Activated CD8-positive, alpha-beta T cell treated with anti-CD3 and anti-CD28 coated beads for 36 hours (primary cell): Measurements from ENCODE around the gene AMIGO2. TPM values are rescaled to one million over a fixed set of nuclear protein-coding genes. Genes with fewer than 3 reads are reported as not detected.
A peak's percentile ranks its signal among the peaks of the same experiment; 100 is the strongest.

Experiments used
- ATAC-seq: fragments of 200-7000 bp; cut with Tn5 transposase; one replicate; pipeline ENCODE4 v1.10.0; 2021; ENCODE audit warnings: mild to moderate bottlenecking, moderate library complexity
- CTCF ChIA-PET: fragments of 350-600 bp; sonication (Branson Sonifier 250); formaldehyde crosslinking; loops from one replicate; lab custom pipeline; 2021; ENCODE audit warnings: antibody characterized with exemption; lab: Charles Lee
- POLR2A ChIA-PET: fragments of 350-600 bp; sonication (Branson Sonifier 250); formaldehyde crosslinking; loops from one replicate; lab custom pipeline; 2021; ENCODE audit warnings: antibody characterized with exemption; lab: Charles Lee
- DNase-seq: peaks from one replicate; pipeline ENCODE4 v3.0.0-alpha.2; 2020
- H3K27ac Mint-ChIP-seq: one replicate; pipeline ENCODE4 v1.8.0; 2021; ENCODE audit warnings: mild to moderate bottlenecking, mixed read lengths
- H3K27me3 Mint-ChIP-seq: one replicate; pipeline ENCODE4 v1.8.0; 2021; ENCODE audit warnings: mixed read lengths
- H3K36me3 Mint-ChIP-seq: one replicate; pipeline ENCODE4 v1.8.0; 2021; ENCODE audit warnings: low read depth, mixed read lengths
- H3K4me1 Mint-ChIP-seq: one replicate; pipeline ENCODE4 v1.8.0; 2021; ENCODE audit warnings: low read depth, mixed read lengths
- H3K4me3 Mint-ChIP-seq: one replicate; pipeline ENCODE4 v1.8.0; 2021; ENCODE audit warnings: mild to moderate bottlenecking, moderate library complexity, mixed read lengths
- H3K9me3 Mint-ChIP-seq: one replicate; pipeline ENCODE4 v1.8.0; 2021; ENCODE audit warnings: mixed read lengths
- intact Hi-C: fragments of 100-400 bp; cut with micrococcal nuclease; formaldehyde crosslinking; loops from one replicate; pipeline ENCODE4 v1.10.0; 2022
- total RNA-seq, 2 experiments: library from RNA; stranded (reverse); gene quantifications; one replicate each; pipeline ENCODE4 v1.2.3, GENCODE V29; 2021
- TF ChIP-seq, protein P1 (sequence below): fragments of 200-600 bp; IDR thresholded peaks from one replicate; pipeline ENCODE4 v1.8.0; 2022; ENCODE audit warnings: antibody characterized with exemption, mild to moderate bottlenecking

AMIGO2 gene
- total RNA-seq, 2 experiments from 2014 or later: 12.1 to 12.5 TPM

- Mint-ChIP-seq H3K4me3 (no peak overlapping the region), H3K27me3 (no peaks in the 10 kb centered on the region), H3K9me3 (no peaks in the 10 kb centered on the region), H3K4me1 (peaks cover 38% of the 10 kb centered on the region), H3K27ac (no peak overlapping the region), H3K36me3 (no peaks in the 10 kb centered on the region)
- no peak for ATAC-seq
- DNase-seq: no peak
- ChIA-PET POLR2A (interaction anchor here (1.1 kb wide), 1 partner anchor 181 kb away, joined by 3 read pairs; no protein-coding TSS in a partner anchor), CTCF (interaction anchor here (1.0 to 4.0 kb wide), 7 partner anchors 36 to 623 kb away, joined by 3 to 60 read pairs (median 14); partner anchors contain the start of genes AMIGO2 and PCED1B)
- TF ChIP-seq, protein P1, sequence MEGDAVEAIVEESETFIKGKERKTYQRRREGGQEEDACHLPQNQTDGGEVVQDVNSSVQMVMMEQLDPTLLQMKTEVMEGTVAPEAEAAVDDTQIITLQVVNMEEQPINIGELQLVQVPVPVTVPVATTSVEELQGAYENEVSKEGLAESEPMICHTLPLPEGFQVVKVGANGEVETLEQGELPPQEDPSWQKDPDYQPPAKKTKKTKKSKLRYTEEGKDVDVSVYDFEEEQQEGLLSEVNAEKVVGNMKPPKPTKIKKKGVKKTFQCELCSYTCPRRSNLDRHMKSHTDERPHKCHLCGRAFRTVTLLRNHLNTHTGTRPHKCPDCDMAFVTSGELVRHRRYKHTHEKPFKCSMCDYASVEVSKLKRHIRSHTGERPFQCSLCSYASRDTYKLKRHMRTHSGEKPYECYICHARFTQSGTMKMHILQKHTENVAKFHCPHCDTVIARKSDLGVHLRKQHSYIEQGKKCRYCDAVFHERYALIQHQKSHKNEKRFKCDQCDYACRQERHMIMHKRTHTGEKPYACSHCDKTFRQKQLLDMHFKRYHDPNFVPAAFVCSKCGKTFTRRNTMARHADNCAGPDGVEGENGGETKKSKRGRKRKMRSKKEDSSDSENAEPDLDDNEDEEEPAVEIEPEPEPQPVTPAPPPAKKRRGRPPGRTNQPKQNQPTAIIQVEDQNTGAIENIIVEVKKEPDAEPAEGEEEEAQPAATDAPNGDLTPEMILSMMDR: no peak
- intact Hi-C loops: loop anchor here (5.0 to 10.0 kb wide), 6 partner anchors 33 to 653 kb away; no protein-coding TSS in a partner anchor
Measured at GRCh38 chr12:47034661-47035060, 45.1 kb downstream of the AMIGO2 start.

DNA sequence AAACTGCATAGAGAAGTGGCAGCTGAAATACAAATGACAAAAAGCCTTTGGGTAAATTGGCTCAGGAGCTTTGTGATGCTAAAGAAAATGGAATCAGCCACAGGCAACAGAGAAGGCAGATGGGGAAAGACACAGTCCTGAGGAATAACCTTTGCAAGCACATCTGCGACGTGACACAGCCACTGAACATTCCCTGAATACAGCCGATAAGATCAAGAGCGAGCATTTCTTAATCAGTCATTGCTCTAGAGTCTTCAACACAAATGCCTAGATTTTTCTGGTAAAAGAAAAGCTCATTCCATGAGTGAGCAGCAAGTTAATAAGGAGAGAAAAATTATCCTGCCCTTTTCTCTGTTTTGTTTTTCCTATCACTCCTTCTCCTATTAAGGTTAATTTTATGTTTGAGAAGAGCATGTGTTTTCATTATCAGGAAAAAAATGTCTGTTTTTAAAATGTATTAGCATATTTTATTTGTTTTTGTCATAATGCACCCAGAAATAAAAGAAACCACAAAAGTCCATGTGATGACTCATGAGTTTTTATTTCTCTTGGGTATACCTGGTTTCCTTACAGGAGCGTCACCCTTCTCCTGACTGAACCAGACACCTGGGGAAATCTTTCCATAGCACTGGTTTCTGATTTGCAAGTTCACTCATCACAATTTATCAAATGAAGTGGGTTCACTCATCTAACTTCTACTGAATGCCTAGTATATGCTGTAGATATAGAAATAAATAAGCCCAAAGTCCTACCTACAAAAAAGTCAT lies 45.8 kb downstream of the AMIGO2 start:
- POLR2A ChIA-PET: interaction anchor here (1.1 kb wide), 1 partner anchor 182 kb away, joined by 3 read pairs; no protein-coding TSS in a partner anchor
- ATAC-seq: no peak

DNA sequence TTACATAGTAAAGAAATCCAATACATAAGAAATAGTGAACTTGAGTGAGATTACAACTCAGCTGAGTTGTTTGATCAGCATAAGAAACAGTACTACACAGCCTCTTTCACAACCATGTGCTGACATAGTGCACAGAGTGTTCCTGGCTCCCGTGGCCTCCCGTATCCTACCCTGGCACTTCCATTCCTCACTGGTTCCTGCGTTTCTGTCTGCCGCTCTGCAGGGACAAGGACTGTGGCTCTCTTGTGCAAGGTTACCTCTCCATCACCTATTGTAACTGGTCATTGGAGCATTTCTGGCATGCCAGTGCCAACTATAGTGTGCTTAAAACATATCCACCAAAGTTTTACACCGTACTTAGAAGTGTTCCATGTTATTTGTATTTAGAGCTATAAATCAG lies 46.7 kb downstream of the AMIGO2 start:
- intact Hi-C loops: loop anchor here (5.0 to 10.0 kb wide), 6 partner anchors 34 to 654 kb away; no protein-coding TSS in a partner anchor
- Mint-ChIP-seq H3K27ac (peak overlapping the region; percentile 62), H3K36me3 (no peaks in the 10 kb centered on the region)

More for the DNA sequence above, 45.8 kb downstream of the AMIGO2 start:
- H3K36me3 Mint-ChIP-seq: no peaks in the 10 kb centered on the region
- H3K27ac Mint-ChIP-seq: no peak overlapping the region
- no peak for DNase-seq
- TF ChIP-seq, protein P1: no peak
- H3K27me3 Mint-ChIP-seq: no peaks in the 10 kb centered on the region
- no peaks in the 10 kb centered on the region for H3K9me3 Mint-ChIP-seq
- H3K4me3 Mint-ChIP-seq: no peak overlapping the region
- CTCF ChIA-PET: interaction anchor here (0.9 to 4.0 kb wide), 20 partner anchors 10 to 652 kb away, joined by 3 to 60 read pairs (median 9); partner anchors contain the start of genes AMIGO2 and PCED1B
- peaks cover 42% of the 10 kb centered on the region for H3K4me1 Mint-ChIP-seq
- intact Hi-C loops: loop anchor here (5.0 to 10.0 kb wide), 6 partner anchors 33 to 653 kb away; no protein-coding TSS in a partner anchor

GRCh38 chr12:47032644-47033043 lies 47.1 kb downstream of the AMIGO2 start:
- TF ChIP-seq, protein P1: peak; percentile 84
- Mint-ChIP-seq H3K27me3 (no peaks in the 10 kb centered on the region), H3K4me3 (no peak overlapping the region), H3K27ac (peak overlapping the region; percentile 10), H3K36me3 (no peaks in the 10 kb centered on the region), H3K9me3 (no peaks in the 10 kb centered on the region), H3K4me1 (peaks cover 37% of the 10 kb centered on the region)
- intact Hi-C loops: loop anchor here (5.0 to 10.0 kb wide), 6 partner anchors 35 to 655 kb away; no protein-coding TSS in a partner anchor
- DNase-seq (peak; percentile 12), ATAC-seq (peak; percentile 81)
- ChIA-PET CTCF (interaction anchor here (0.6 to 4.0 kb wide), 63 partner anchors 8 to 710 kb away, joined by 3 to 60 read pairs (median 4); partner anchors contain the start of genes AMIGO2 and PCED1B), POLR2A (interaction anchor here (0.9 kb wide), 1 partner anchor 180 kb away, joined by 4 read pairs; no protein-coding TSS in a partner anchor)

More for the DNA sequence above, 46.7 kb downstream of the AMIGO2 start:
- H3K27me3 Mint-ChIP-seq: no peaks in the 10 kb centered on the region
- no peaks in the 10 kb centered on the region for H3K9me3 Mint-ChIP-seq
- DNase-seq (no peak), ATAC-seq (peak; percentile 54)
- CTCF ChIA-PET: interaction anchor here (0.9 to 4.0 kb wide), 49 partner anchors 8 to 710 kb away, joined by 3 to 60 read pairs (median 6); partner anchors contain the start of genes AMIGO2 and PCED1B
- TF ChIP-seq, protein P1: no peak
- H3K4me3 Mint-ChIP-seq: no peak overlapping the region
- H3K4me1 Mint-ChIP-seq: peaks cover 37% of the 10 kb centered on the region
- POLR2A ChIA-PET: interaction anchor here (0.9 kb wide), 1 partner anchor 179 kb away, joined by 4 read pairs; no protein-coding TSS in a partner anchor
